Measurements from ENCODE around the gene ZNF419. TPM values are rescaled to one million over a fixed set of nuclear protein-coding genes. Genes with fewer than 3 reads are reported as not detected.

ZNF419 gene
- total RNA-seq, 1 donor from 2014 or later = 16.1 TPM

GRCh38 chr19:57527136-57527881 is 39.8 kb downstream of the ZNF419 start, which contains the start of gene ZNF549:
ZNF549 (plus strand) TSS chr19:57527356; CDS start chr19:57527574, 218 bp downstream.
- no peak for TF ChIP-seq CTCF (IDR thresholded peaks at IDR 0.05; ENCODE audit: unreplicated experiment)
- Mint-ChIP-seq H3K27ac (ENCODE audit: unreplicated experiment) (peak within 1 kb of the TSS; percentile 85), H3K9me3 (ENCODE audit: unreplicated experiment) (no peaks in the 10 kb centered on the region), H3K4me1 (ENCODE audit: unreplicated experiment) (peaks cover 12% of the 10 kb centered on the region), H3K27me3 (ENCODE audit: unreplicated experiment) (peaks cover 4% of the 10 kb centered on the region), H3K36me3 (ENCODE audit: low read depth, unreplicated experiment) (peaks cover 24% of the 10 kb centered on the region), H3K4me3 (ENCODE audit: unreplicated experiment) (peak within 1 kb of the TSS; percentile 97)
- peak; percentile 84 for DNase-seq (ENCODE audit: low spot score)

- Mint-ChIP-seq H3K36me3 (ENCODE audit: low read depth, unreplicated experiment) (peaks cover 92% of the 10 kb centered on the region), H3K27me3 (ENCODE audit: unreplicated experiment) (peaks cover 16% of the 10 kb centered on the region), H3K27ac (ENCODE audit: unreplicated experiment) (no peak overlapping the region), H3K4me3 (ENCODE audit: unreplicated experiment) (peak overlapping the region; percentile 53), H3K4me1 (ENCODE audit: unreplicated experiment) (no peaks in the 10 kb centered on the region), H3K9me3 (ENCODE audit: unreplicated experiment) (peaks cover 52% of the 10 kb centered on the region)
- no peak for TF ChIP-seq CTCF (IDR thresholded peaks at IDR 0.05; ENCODE audit: unreplicated experiment)
- DNase-seq (ENCODE audit: low spot score) = no peak
These were observed 50.5 kb downstream of the ZNF419 start for GRCh38 chr19:57537953-57538547.

Other genes with a start within 250 kb of the ZNF419 start
- gene ZNF805, start 247.1 kb upstream of the ZNF419 start, total RNA-seq (ENCODE audit: unreplicated experiment) = 20.4 TPM
- 51.2 TPM for gene ZNF460, start 207.3 kb upstream of the ZNF419 start, total RNA-seq (ENCODE audit: unreplicated experiment)
- 13.7 TPM for gene ZNF543, start 167.3 kb upstream of the ZNF419 start, total RNA-seq (ENCODE audit: unreplicated experiment)
- 15.7 TPM for gene ZNF304, start 136.5 kb upstream of the ZNF419 start, total RNA-seq (ENCODE audit: unreplicated experiment)
- gene TRAPPC2B, start 124.2 kb upstream of the ZNF419 start, total RNA-seq (ENCODE audit: unreplicated experiment) = 13.0 TPM
- 4.8 TPM for gene ZNF547, start 124.2 kb upstream of the ZNF419 start, total RNA-seq (ENCODE audit: unreplicated experiment)
- gene ZNF548, start 97.9 kb upstream of the ZNF419 start, total RNA-seq (ENCODE audit: unreplicated experiment) = 26.1 TPM
- 13.7 TPM for gene ZNF17, start 76.6 kb upstream of the ZNF419 start, total RNA-seq (ENCODE audit: unreplicated experiment)
- gene ZNF749, start 52.4 kb upstream of the ZNF419 start, total RNA-seq (ENCODE audit: unreplicated experiment) = 20.3 TPM
- gene VN1R1, start 30.6 kb upstream of the ZNF419 start, total RNA-seq (ENCODE audit: unreplicated experiment) = 1.8 TPM
- 19.1 TPM for gene ZNF772, start 10.2 kb upstream of the ZNF419 start, total RNA-seq (ENCODE audit: unreplicated experiment)
- gene ZNF773, start 12.2 kb downstream of the ZNF419 start, total RNA-seq (ENCODE audit: unreplicated experiment) = 9.7 TPM
- gene ZNF549, start 39.6 kb downstream of the ZNF419 start, total RNA-seq (ENCODE audit: unreplicated experiment) = 10.6 TPM
- 15.3 TPM for gene ZNF550, start 72.1 kb downstream of the ZNF419 start, total RNA-seq (ENCODE audit: unreplicated experiment)
- gene ZNF416, start 91.2 kb downstream of the ZNF419 start, total RNA-seq (ENCODE audit: unreplicated experiment) = 10.9 TPM
- 19.9 TPM for gene ZIK1, start 96.4 kb downstream of the ZNF419 start, total RNA-seq (ENCODE audit: unreplicated experiment)
- 7.2 TPM for gene ZNF530, start 112.1 kb downstream of the ZNF419 start, total RNA-seq (ENCODE audit: unreplicated experiment)
- 37.5 TPM for gene ZNF134, start 126.5 kb downstream of the ZNF419 start, total RNA-seq (ENCODE audit: unreplicated experiment)
- gene ZNF211, start 145.4 kb downstream of the ZNF419 start, total RNA-seq (ENCODE audit: unreplicated experiment) = 31.1 TPM
- gene ZSCAN4, start 181.2 kb downstream of the ZNF419 start, total RNA-seq (ENCODE audit: unreplicated experiment) = 0.74 TPM
- 11.6 TPM for gene ZNF551, start 194.2 kb downstream of the ZNF419 start, total RNA-seq (ENCODE audit: unreplicated experiment)
- gene ZNF154, start 221.5 kb downstream of the ZNF419 start, total RNA-seq (ENCODE audit: unreplicated experiment) = 23.2 TPM
- gene ZNF671, start 239.9 kb downstream of the ZNF419 start, total RNA-seq (ENCODE audit: unreplicated experiment) = 12.2 TPM